HepG2 (cell line): ENCODE results near the gene NDUFS7. TPM values are rescaled to one million over a fixed set of nuclear protein-coding genes. Genes with fewer than 3 reads are reported as not detected.

Experiments
- ATAC-seq: fragments of 200-7000 bp; cut with Tn5 transposase; 3 replicates; pipeline ENCODE4 v1.9.1; 2020; ENCODE audit warnings: mild to moderate bottlenecking, moderate library complexity
- BruUV-seq: library from RNA; stranded (reverse); fragments of 400-500 nt; replicated peaks from 2 replicates; lab custom pipeline; 2021; lab: Mats Ljungman, UMichigan
- CTCF ChIA-PET: fragments of 300-600 bp; formaldehyde crosslinking; extraction: SDS; loops from one replicate; lab custom pipeline; 2021; ENCODE audit warnings: low total read pairs, inconsistent platforms, low intra/inter-chr PET ratio; lab: Yijun Ruan, JAX
- POLR2A ChIA-PET: fragments of 350-600 bp; sonication (Branson Sonifier 250); formaldehyde crosslinking; loops from one replicate; lab custom pipeline; 2020; ENCODE audit warnings: antibody characterized with exemption, inconsistent platforms; lab: Yijun Ruan, JAX
- DNase-seq: peaks from one replicate; pipeline ENCODE4 v3.0.0-alpha.2; 2015; ENCODE audit warnings: low spot score
- FAIRE-seq: peaks from 3 replicates; lab custom pipeline; 2011; peaks lifted over from hg19 to GRCh38; lab: Jason Lieb, UNC
- H2AFZ ChIP-seq: one replicate; pipeline ENCODE4 v1.6.1; 2011; ENCODE audit warnings: low read length, inconsistent platforms
- H3K27ac ChIP-seq: fragments of 300-600 bp; 3 replicates; pipeline ENCODE4 v1.8.0; 2011; ENCODE audit warnings: mixed run types, mild to moderate bottlenecking, mixed read lengths, low read length, inconsistent platforms; ENCODE audit not compliant: insufficient read depth; ENCODE audit errors: extremely low read length
- H3K27me3 ChIP-seq, 2 experiments: fragments of 200-600 bp in 1 of 2; 2 replicates in 1 of 2; 3 replicates in 1 of 2; pipeline versions ENCODE4 v1.6.0 to v1.8.0; 2011; ENCODE audit warnings: low read length in 2 of 2, mild to moderate bottlenecking in 2 of 2, moderate library complexity in 2 of 2, inconsistent platforms in 1 of 2; ENCODE audit not compliant: insufficient read depth in 2 of 2, control insufficient read depth in 1 of 2
- H3K36me3 ChIP-seq, 2 experiments: fragments of 200-600 bp in 1 of 2; replicated peaks in 1 of 2; 2 replicates in 1 of 2; 3 replicates in 1 of 2; pipeline versions ENCODE4 v1.5.1 to v1.8.0; 2011; ENCODE audit warnings: low read length in 2 of 2, inconsistent platforms in 1 of 2; ENCODE audit not compliant: insufficient read depth in 2 of 2, control insufficient read depth in 1 of 2
- H3K4me1 ChIP-seq: 2 replicates; pipeline ENCODE4 v1.5.1; 2012; ENCODE audit warnings: low read length, inconsistent platforms; ENCODE audit not compliant: insufficient read depth
- H3K4me2 ChIP-seq: 2 replicates; pipeline ENCODE4 v1.6.0; 2011; ENCODE audit warnings: low read depth, low read length, inconsistent platforms
- H3K4me3 ChIP-seq, 3 experiments: fragments of 200-600 bp in 1 of 3; sonication (generic), shearing (Covaris generic) in 1 of 3; replicated peaks in 1 of 3; 2 replicates each; pipeline ENCODE4 v1.5.1; 2011 to 2016; ENCODE audit warnings: low read length in 3 of 3, inconsistent platforms in 2 of 3, low read depth in 2 of 3, mild to moderate bottlenecking in 2 of 3, control low read depth in 1 of 3, mixed read lengths in 1 of 3; ENCODE audit not compliant: insufficient read depth in 1 of 3
- H3K79me2 ChIP-seq: one replicate; pipeline ENCODE4 v1.6.1; 2011; ENCODE audit warnings: low read length, inconsistent platforms; ENCODE audit not compliant: insufficient read depth
- H3K9ac ChIP-seq: 2 replicates; pipeline ENCODE4 v1.6.0; 2011; ENCODE audit warnings: mild to moderate bottlenecking, low read depth, low read length, inconsistent platforms; ENCODE audit not compliant: insufficient read depth
- H3K9me3 ChIP-seq: 2 replicates; pipeline ENCODE4 v1.5.1; 2012; ENCODE audit warnings: mild to moderate bottlenecking, low read length
- H4K20me1 ChIP-seq: 2 replicates; pipeline ENCODE4 v1.6.0; 2011; ENCODE audit warnings: inconsistent platforms, mild to moderate bottlenecking, low read length, moderate library complexity; ENCODE audit not compliant: insufficient read depth
- ASH2L ChIP-seq: fragments of 300-600, 200-600 bp; sonication (generic); IDR thresholded peaks from 2 replicates; pipeline ENCODE4 v1.7.0; 2017; ENCODE audit warnings: low read depth, mild to moderate bottlenecking, moderate library complexity, mixed read lengths, low read length; ENCODE audit not compliant: insufficient read length
- CENPT ChIP-seq: sonication (generic); formaldehyde crosslinking; IDR thresholded peaks from 2 replicates; pipeline ENCODE4 v1.8.0; 2022; ENCODE audit warnings: low read depth, mild to moderate bottlenecking, moderate library complexity, missing genetic modification reagents
- ETV5 ChIP-seq: IDR thresholded peaks from 2 replicates; pipeline ENCODE4 v1.6.1; 2018; ENCODE audit warnings: missing biosample characterization, missing genetic modification reagents, inconsistent platforms, borderline replicate concordance
- HIC2 ChIP-seq: sonication (generic); formaldehyde crosslinking; IDR thresholded peaks from 2 replicates; pipeline ENCODE4 v1.9.0; 2022; ENCODE audit warnings: low read depth, missing genetic modification reagents
- HOXA5 ChIP-seq: sonication (generic); formaldehyde crosslinking; IDR thresholded peaks from 2 replicates; pipeline ENCODE4 v1.4.0; 2020; ENCODE audit warnings: missing genetic modification reagents
- IKZF4 ChIP-seq: sonication (generic); formaldehyde crosslinking; IDR thresholded peaks from 2 replicates; pipeline ENCODE4 v1.5.1; 2020; ENCODE audit warnings: borderline replicate concordance, mild to moderate bottlenecking, low read depth, missing genetic modification reagents; ENCODE audit errors: not compliant biosample characterization
- KAT2B ChIP-seq: fragments of 150-350 bp; IDR thresholded peaks from 2 replicates; pipeline ENCODE4 v1.6.1; 2014; ENCODE audit warnings: low read depth, low read length, borderline replicate concordance
- MATR3 ChIP-seq: sonication (generic); formaldehyde crosslinking; IDR thresholded peaks from 2 replicates; pipeline ENCODE4 v1.4.0; 2020; ENCODE audit warnings: missing genetic modification reagents
- RARA ChIP-seq: IDR thresholded peaks from 2 replicates; pipeline ENCODE4 v1.6.1; 2016; ENCODE audit warnings: missing genetic modification reagents, missing compliant biosample characterization
- SPEN ChIP-seq: sonication (generic); formaldehyde crosslinking; IDR thresholded peaks from 2 replicates; pipeline ENCODE4 v1.5.1; 2020; ENCODE audit warnings: low read depth, mild to moderate bottlenecking, missing genetic modification reagents
- SRSF4 ChIP-seq: fragments of 200-400 bp; formaldehyde crosslinking; IDR thresholded peaks from one replicate; pipeline ENCODE4 v1.6.1; 2018; ENCODE audit warnings: mild to moderate bottlenecking, low read depth, low read length, moderate library complexity; ENCODE audit not compliant: poor library complexity, severe bottlenecking
- ZNF616 ChIP-seq: sonication (generic); formaldehyde crosslinking; IDR thresholded peaks from 2 replicates; pipeline ENCODE4 v1.5.0; 2020; ENCODE audit warnings: low read depth, mild to moderate bottlenecking, missing genetic modification reagents
- ZNF672 ChIP-seq: sonication (generic); formaldehyde crosslinking; IDR thresholded peaks from 2 replicates; pipeline ENCODE4 v1.8.1; 2022; ENCODE audit warnings: missing genetic modification reagents
- WGBS: methylation state at CpG from one replicate; pipeline ENCODE4 v1.1.6; 2017; ENCODE audit warnings: low lambda C conversion rate; 5-methylcytosine and 5-hydroxymethylcytosine counted together
- in situ Hi-C: cut with HindIII; loops from 2 replicates; pipeline ENCODE4 v1.10.0; 2017; ENCODE audit warnings: low pct_unique_long_range_greater_than_20kb; ENCODE audit not compliant: extremely low pct_ligation_motif_present
- intact Hi-C: fragments of 100-400 bp; cut with micrococcal nuclease; formaldehyde crosslinking; loops from one replicate; pipeline ENCODE4 v1.10.0; 2022; ENCODE audit not compliant: unreplicated experiment
- polyA plus RNA-seq, 8 experiments: library from polyadenylated mRNA; depleted of rRNA in 3 of 8; stranded (reverse) in 7 of 8; unstranded in 1 of 8; fragments of >200 nt; fragmentation: Illumina TruSeq in 4 of 8; extraction: Trizol in 4 of 8; gene quantifications; 2 replicates each; pipeline versions ENCODE4 v1.2.1 to v1.2.3, GENCODE V29; 2011 to 2016; ENCODE audit warnings: low read depth in 4 of 8, missing spikeins in 1 of 8, mixed read lengths in 1 of 8; ENCODE audit not compliant: insufficient read depth in 1 of 8
- total RNA-seq, 5 experiments: library from RNA; depleted of rRNA; stranded (reverse); fragments of >200 nt; fragmentation: Illumina TruSeq; extraction: Trizol; gene quantifications; 2 replicates each; pipeline ENCODE4 v1.2.3, GENCODE V29; 2016; ENCODE audit warnings: low read depth in 1 of 5
- TF ChIP-seq, protein P1 (sequence below): sonication (generic); formaldehyde crosslinking; IDR thresholded peaks from 2 replicates; pipeline ENCODE4 v1.8.1; 2023; ENCODE audit warnings: mild to moderate bottlenecking, missing genetic modification reagents, borderline replicate concordance
- TF ChIP-seq, protein P2 (sequence below): sonication (generic); formaldehyde crosslinking; IDR thresholded peaks from 2 replicates; pipeline ENCODE4 v1.5.0; 2020; ENCODE audit warnings: mild to moderate bottlenecking, missing genetic modification reagents

Gene NDUFS7
- total and polyA plus RNA-seq, 2 of the 13 experiments (the other 11 are each of a cell fraction or from before 2014, with no cell fraction given), result 34.3 to 66.9 TPM

DNA sequence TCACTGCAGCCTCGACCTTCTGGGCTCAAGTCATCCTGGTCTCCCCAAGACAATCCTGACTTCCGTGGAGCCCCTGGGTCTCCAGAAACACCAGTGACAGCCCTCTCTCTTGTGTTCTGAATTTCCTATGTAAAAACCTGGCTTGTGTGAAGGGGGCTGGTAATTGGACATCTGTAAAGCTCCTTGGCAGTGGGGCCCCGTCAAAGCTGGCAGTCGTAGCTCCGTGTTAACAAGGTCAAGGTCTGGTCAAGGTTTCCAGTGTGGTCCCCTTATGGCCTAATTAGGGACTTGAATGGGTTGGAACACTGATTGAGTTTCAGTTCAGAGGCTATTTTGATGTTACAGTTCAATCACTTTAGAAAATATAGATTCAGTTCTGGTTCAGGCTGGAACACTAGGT lies 32.8 kb upstream of the NDUFS7 start:
- no peak overlapping the region for H3K9ac ChIP-seq
- BruUV-seq, result no TSS peak
- TF ChIP-seq RARA (CRISPR knock-in tag), result 0 out of 2 replicates have a peak, but pooled peaks have one; percentile 36
- TF ChIP-seq SRSF4, result no peak
- no peak for TF ChIP-seq IKZF4 (CRISPR knock-in tag)
- no peak for TF ChIP-seq ETV5
- no peak for TF ChIP-seq ZNF616 (CRISPR knock-in tag)
- intact Hi-C loops, result loop anchor here (5.0 kb wide), 1 partner anchor 34 kb away; no protein-coding TSS in a partner anchor
- DNase-seq, result no peak
- no peak for ATAC-seq
- H3K4me2 ChIP-seq, result no peak overlapping the region
- no peak overlapping the region for H2AFZ ChIP-seq
- H3K36me3 ChIP-seq, result no peaks in the 10 kb centered on the region
- CTCF ChIA-PET, result no interaction called here
- WGBS, result 27% methylated on average over 5 of the region's 5 CpGs
- H3K4me1 ChIP-seq, result peaks cover 39% of the 10 kb centered on the region
- H3K27me3 ChIP-seq, result no peaks in the 10 kb centered on the region
- H3K27ac ChIP-seq, result no peak overlapping the region
- H4K20me1 ChIP-seq, result no peaks in the 10 kb centered on the region
- no peak overlapping the region; a peak in 1 of 6 replicates for H3K4me3 ChIP-seq
- POLR2A ChIA-PET, result no interaction called here
- no peaks in the 10 kb centered on the region for H3K9me3 ChIP-seq
- peaks cover 5% of the 10 kb centered on the region for H3K79me2 ChIP-seq
- in situ Hi-C loops, result no loop called here
- no peak for FAIRE-seq

DNA sequence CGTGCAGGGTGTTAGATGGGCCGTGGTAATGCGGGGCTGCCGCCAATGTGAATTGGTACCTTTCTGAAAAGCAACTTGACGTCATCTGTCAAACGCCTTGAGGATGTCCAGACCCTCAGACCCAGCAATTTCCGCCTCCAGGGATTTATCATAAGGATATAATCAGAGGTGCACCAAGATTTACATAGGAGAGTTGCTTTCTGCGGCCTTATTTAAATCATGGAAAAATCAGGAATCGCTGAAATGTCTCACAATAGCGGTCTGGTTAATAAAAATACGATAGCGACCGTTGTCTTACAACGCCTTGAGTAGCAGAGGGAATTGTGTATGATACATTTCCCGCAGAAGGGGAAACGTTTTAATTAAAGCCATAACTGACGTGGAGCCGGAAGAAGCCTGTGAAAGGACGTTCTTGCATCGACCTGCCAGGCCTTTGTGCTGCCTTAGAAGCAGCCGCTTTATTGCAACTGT lies 32.3 kb upstream of the NDUFS7 start:
- intact Hi-C loops (loop anchor here (5.0 kb wide), 1 partner anchor 34 kb away; no protein-coding TSS in a partner anchor), in situ Hi-C loops (no loop called here)
- H3K36me3 ChIP-seq, result no peaks in the 10 kb centered on the region
- POLR2A ChIA-PET, result no interaction called here
- no peak overlapping the region for H2AFZ ChIP-seq
- H3K27me3 ChIP-seq, result no peaks in the 10 kb centered on the region
- H3K4me1 ChIP-seq, result peaks cover 40% of the 10 kb centered on the region
- H3K79me2 ChIP-seq, result peaks cover 10% of the 10 kb centered on the region
- CTCF ChIA-PET, result no interaction called here
- no peak overlapping the region for H3K9ac ChIP-seq
- WGBS, result 75% methylated on average over 21 of the region's 21 CpGs
- H3K4me3 ChIP-seq, result no peak overlapping the region
- no peaks in the 10 kb centered on the region for H3K9me3 ChIP-seq
- ATAC-seq (no peak), DNase-seq (no peak), FAIRE-seq (no peak)
- H3K27ac ChIP-seq, result no peak overlapping the region
- BruUV-seq, result no TSS peak
- H4K20me1 ChIP-seq, result no peaks in the 10 kb centered on the region
- no peak overlapping the region for H3K4me2 ChIP-seq
- TF ChIP-seq CENPT (CRISPR knock-in tag), result no peak
- no peak for TF ChIP-seq KAT2B
- TF ChIP-seq IKZF4 (CRISPR knock-in tag), result no peak
- TF ChIP-seq ASH2L, result no peak
- no peak for TF ChIP-seq SPEN (CRISPR knock-in tag)
- TF ChIP-seq, protein P1, sequence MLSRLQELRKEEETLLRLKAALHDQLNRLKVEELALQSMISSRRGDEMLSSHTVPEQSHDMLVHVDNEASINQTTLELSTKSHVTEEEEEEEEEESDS (CRISPR knock-in tag), result no peak
- TF ChIP-seq, protein P2, sequence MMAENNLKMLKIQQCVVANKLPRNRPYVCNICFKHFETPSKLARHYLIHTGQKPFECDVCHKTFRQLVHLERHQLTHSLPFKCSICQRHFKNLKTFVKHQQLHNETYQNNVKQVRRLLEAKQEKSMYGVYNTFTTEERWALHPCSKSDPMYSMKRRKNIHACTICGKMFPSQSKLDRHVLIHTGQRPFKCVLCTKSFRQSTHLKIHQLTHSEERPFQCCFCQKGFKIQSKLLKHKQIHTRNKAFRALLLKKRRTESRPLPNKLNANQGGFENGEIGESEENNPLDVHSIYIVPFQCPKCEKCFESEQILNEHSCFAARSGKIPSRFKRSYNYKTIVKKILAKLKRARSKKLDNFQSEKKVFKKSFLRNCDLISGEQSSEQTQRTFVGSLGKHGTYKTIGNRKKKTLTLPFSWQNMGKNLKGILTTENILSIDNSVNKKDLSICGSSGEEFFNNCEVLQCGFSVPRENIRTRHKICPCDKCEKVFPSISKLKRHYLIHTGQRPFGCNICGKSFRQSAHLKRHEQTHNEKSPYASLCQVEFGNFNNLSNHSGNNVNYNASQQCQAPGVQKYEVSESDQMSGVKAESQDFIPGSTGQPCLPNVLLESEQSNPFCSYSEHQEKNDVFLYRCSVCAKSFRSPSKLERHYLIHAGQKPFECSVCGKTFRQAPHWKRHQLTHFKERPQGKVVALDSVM (CRISPR knock-in tag), result no peak
- TF ChIP-seq MATR3 (CRISPR knock-in tag), result no peak
- no peak for TF ChIP-seq ZNF672 (CRISPR knock-in tag)
- TF ChIP-seq HIC2 (CRISPR knock-in tag), result no peak
- TF ChIP-seq HOXA5 (CRISPR knock-in tag), result no peak
